D721Med (cell line): ENCODE data around the gene PLPPR1.

Experiments
- DNase-seq: peaks from one replicate; pipeline ENCODE4 v3.0.0; 2011; ENCODE audit warnings: low spot score; ENCODE audit not compliant: insufficient read length
- FAIRE-seq: peaks from 2 replicates; lab custom pipeline; 2011; peaks lifted over from hg19 to GRCh38; lab: Jason Lieb, UNC
- CTCF ChIP-seq: IDR thresholded peaks from 2 replicates; pipeline ENCODE4 v1.5.1; 2012; ENCODE audit warnings: mild to moderate bottlenecking, control low read depth; ENCODE audit not compliant: insufficient read depth; ENCODE audit errors: missing control alignments

PLPPR1 gene

GRCh38 chr9:101065930-101066329 is 37.4 kb downstream of the PLPPR1 start:
- DNase-seq (no peak), FAIRE-seq (no peak)
- TF ChIP-seq CTCF, result no peak

GRCh38 chr9:101068696-101069095 is 40.2 kb downstream of the PLPPR1 start:
- FAIRE-seq, result no peak
- no peak for TF ChIP-seq CTCF
- DNase-seq, result no peak

- TF ChIP-seq CTCF, result no peak
- DNase-seq, result no peak
- FAIRE-seq, result no peak
Observed at GRCh38 chr9:101072259-101072658, 43.7 kb downstream of the PLPPR1 start.

GRCh38 chr9:101073122-101073521 is 44.6 kb downstream of the PLPPR1 start:
- DNase-seq, result no peak
- FAIRE-seq, result no peak
- no peak for TF ChIP-seq CTCF

- no peak for TF ChIP-seq CTCF
- FAIRE-seq, result no peak
- DNase-seq, result no peak
Observed at GRCh38 chr9:101081641-101082040, 53.1 kb downstream of the PLPPR1 start.

GRCh38 chr9:101083448-101084202 is 55.1 kb downstream of the PLPPR1 start:
- FAIRE-seq, result no peak
- DNase-seq, result no peak
- no peak for TF ChIP-seq CTCF

GRCh38 chr9:101087426-101087825 is 58.9 kb downstream of the PLPPR1 start:
- no peak for TF ChIP-seq CTCF
- FAIRE-seq (peak; percentile 16), DNase-seq (no peak)
